ENCODE measurements around the gene PLET1. TPM values are rescaled to one million over a fixed set of nuclear protein-coding genes. Genes with fewer than 3 reads are reported as not detected.

The PLET1 gene
- total and polyA plus RNA-seq, 2 donors (not counting 1 experiment from before 2014, with no cell fraction given) = not detected

DNA sequence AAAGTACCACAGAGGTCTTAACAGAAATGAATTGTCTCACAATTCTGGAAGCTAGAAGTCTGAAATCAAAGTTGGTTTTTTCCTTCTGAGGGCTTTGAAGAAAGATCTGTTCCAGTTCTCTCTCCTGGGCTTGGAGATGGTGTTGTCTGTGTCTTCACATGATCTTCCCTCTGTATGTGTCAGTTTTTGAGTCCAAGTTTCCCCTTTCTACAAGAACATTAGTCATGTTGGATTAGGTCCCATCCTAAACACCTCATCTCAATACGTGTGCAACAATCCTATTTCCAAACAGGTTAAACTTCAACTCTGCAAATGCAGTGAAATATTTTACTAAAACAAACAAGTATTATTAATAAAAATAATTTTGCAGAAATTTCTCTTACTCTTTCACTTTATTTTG is 37.5 kb downstream of the PLET1 start:
- H3K9ac ChIP-seq (ENCODE audit: insufficient read depth, low read length) = no peak overlapping the region
- H3K27me3 ChIP-seq (ENCODE audit: control insufficient read depth, insufficient read depth, low read length) = no peaks in the 10 kb centered on the region
- peaks cover 18% of the 10 kb centered on the region for H3K79me2 ChIP-seq (ENCODE audit: control insufficient read depth, insufficient read depth, low read length)
- TF ChIP-seq EZH2 (IDR thresholded peaks at IDR 0.05; ENCODE audit: low read length, missing control alignments) = no peak
- TF ChIP-seq, protein P1, sequence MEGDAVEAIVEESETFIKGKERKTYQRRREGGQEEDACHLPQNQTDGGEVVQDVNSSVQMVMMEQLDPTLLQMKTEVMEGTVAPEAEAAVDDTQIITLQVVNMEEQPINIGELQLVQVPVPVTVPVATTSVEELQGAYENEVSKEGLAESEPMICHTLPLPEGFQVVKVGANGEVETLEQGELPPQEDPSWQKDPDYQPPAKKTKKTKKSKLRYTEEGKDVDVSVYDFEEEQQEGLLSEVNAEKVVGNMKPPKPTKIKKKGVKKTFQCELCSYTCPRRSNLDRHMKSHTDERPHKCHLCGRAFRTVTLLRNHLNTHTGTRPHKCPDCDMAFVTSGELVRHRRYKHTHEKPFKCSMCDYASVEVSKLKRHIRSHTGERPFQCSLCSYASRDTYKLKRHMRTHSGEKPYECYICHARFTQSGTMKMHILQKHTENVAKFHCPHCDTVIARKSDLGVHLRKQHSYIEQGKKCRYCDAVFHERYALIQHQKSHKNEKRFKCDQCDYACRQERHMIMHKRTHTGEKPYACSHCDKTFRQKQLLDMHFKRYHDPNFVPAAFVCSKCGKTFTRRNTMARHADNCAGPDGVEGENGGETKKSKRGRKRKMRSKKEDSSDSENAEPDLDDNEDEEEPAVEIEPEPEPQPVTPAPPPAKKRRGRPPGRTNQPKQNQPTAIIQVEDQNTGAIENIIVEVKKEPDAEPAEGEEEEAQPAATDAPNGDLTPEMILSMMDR (conservative IDR thresholded peaks at IDR 0.05 in 1 of 2, IDR thresholded peaks at IDR 0.05 in 1 of 2; ENCODE audit: low read depth in 1 of 2, low read length in 2 of 2) = no peak
- no peak overlapping the region for H3K27ac ChIP-seq (ENCODE audit: insufficient read depth, low read length)
- H3K9me3 ChIP-seq (ENCODE audit: control insufficient read depth, insufficient read depth, low read depth, low read length) = no peaks in the 10 kb centered on the region
- H4K20me1 ChIP-seq (ENCODE audit: control insufficient read depth, extremely low read depth, insufficient read depth, low read length) = no peaks in the 10 kb centered on the region
- peaks cover 7% of the 10 kb centered on the region for H3K4me1 ChIP-seq (ENCODE audit: control insufficient read depth, extremely low read depth, insufficient read depth, low read length)
- no peak for DNase-seq (ENCODE audit: low read depth in 2 of 2)
- no peak overlapping the region for H3K4me3 ChIP-seq (replicated peaks in 1 of 4; ENCODE audit: control extremely low read depth in 1 of 4, insufficient read depth in 1 of 4, low read depth in 3 of 4, low read length in 4 of 4)
- no peak overlapping the region for H3K4me2 ChIP-seq (ENCODE audit: extremely low read depth, insufficient read depth, low read length)
- H2AFZ ChIP-seq (ENCODE audit: low read length) = no peak overlapping the region
- H3K36me3 ChIP-seq (ENCODE audit: control insufficient read depth, insufficient read depth, low read length) = no peaks in the 10 kb centered on the region

DNA sequence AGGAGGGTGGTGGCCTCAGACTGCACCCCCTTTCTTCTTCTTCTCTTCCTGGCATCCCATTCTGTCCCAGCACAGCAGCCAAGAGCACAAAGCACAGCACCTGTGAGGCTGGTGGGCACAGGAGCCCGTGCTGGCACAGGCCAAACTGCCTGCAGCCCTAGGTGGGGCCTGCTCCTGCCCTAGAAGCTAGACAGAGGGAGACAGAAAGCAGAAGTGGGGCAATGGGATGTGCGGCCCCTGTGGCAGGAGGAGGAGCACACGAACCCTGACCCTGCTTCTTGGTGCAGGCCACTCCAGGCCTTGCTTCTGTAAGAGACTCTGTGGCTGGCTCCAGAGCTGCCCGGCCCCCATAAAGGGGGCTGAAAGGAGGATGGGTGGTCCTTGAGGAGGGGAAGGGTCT is 38.4 kb downstream of the PLET1 start:
- peaks cover 10% of the 10 kb centered on the region for H3K79me2 ChIP-seq (ENCODE audit: control insufficient read depth, insufficient read depth, low read length)
- H3K36me3 ChIP-seq (ENCODE audit: control insufficient read depth, insufficient read depth, low read length) = no peaks in the 10 kb centered on the region
- peaks cover 2% of the 10 kb centered on the region for H3K4me1 ChIP-seq (ENCODE audit: control insufficient read depth, extremely low read depth, insufficient read depth, low read length)
- no peak for TF ChIP-seq EZH2 (IDR thresholded peaks at IDR 0.05; ENCODE audit: low read length, missing control alignments)
- TF ChIP-seq, protein P1 (conservative IDR thresholded peaks at IDR 0.05 in 1 of 2, IDR thresholded peaks at IDR 0.05 in 1 of 2; ENCODE audit: low read depth in 1 of 2, low read length in 2 of 2) = no peak
- H3K9me3 ChIP-seq (ENCODE audit: control insufficient read depth, insufficient read depth, low read depth, low read length) = no peaks in the 10 kb centered on the region
- no peak overlapping the region for H3K27ac ChIP-seq (ENCODE audit: insufficient read depth, low read length)
- H3K4me2 ChIP-seq (ENCODE audit: extremely low read depth, insufficient read depth, low read length) = no peak overlapping the region
- no peak overlapping the region for H2AFZ ChIP-seq (ENCODE audit: low read length)
- H4K20me1 ChIP-seq (ENCODE audit: control insufficient read depth, extremely low read depth, insufficient read depth, low read length) = no peaks in the 10 kb centered on the region
- no peaks in the 10 kb centered on the region for H3K27me3 ChIP-seq (ENCODE audit: control insufficient read depth, insufficient read depth, low read length)
- no peak for DNase-seq (ENCODE audit: low read depth in 2 of 2)
- H3K4me3 ChIP-seq (replicated peaks in 1 of 4; ENCODE audit: control extremely low read depth in 1 of 4, insufficient read depth in 1 of 4, low read depth in 3 of 4, low read length in 4 of 4) = no peak overlapping the region
- H3K9ac ChIP-seq (ENCODE audit: insufficient read depth, low read length) = no peak overlapping the region

DNA sequence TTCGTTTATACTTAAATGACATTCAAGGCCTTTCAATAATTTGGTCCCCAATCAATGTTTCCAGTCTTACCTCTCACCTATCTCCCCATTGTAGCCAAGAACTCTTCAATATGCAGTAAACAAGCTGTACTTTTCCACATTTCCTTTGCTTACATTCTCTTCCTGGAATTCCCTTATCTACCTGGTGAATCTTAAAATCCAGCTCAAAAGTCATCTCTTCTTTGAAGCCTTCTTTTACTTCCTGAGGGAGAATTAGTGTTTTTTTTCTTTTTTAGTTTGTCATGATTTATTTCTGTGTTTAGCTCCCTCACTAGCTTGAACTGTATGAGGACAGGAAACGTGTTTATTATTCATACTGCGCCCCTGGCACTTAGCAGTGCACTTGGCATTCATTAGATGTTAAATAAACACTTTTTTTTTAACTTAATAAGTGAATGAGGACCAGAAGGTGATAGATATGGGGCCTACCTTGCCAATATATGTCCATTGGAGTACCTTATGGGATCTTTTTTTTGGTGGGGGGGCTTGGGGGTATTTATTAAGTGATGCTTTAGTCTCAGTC is 39.3 kb downstream of the PLET1 start:
- Histone ChIP-seq H3K4me3 (replicated peaks in 1 of 4; ENCODE audit: control extremely low read depth in 1 of 4, insufficient read depth in 1 of 4, low read depth in 3 of 4, low read length in 4 of 4) (no peak overlapping the region), H3K4me1 (ENCODE audit: control insufficient read depth, extremely low read depth, insufficient read depth, low read length) (peaks cover 4% of the 10 kb centered on the region), H3K4me2 (ENCODE audit: extremely low read depth, insufficient read depth, low read length) (no peak overlapping the region), H3K79me2 (ENCODE audit: control insufficient read depth, insufficient read depth, low read length) (peaks cover 1% of the 10 kb centered on the region), H3K27me3 (ENCODE audit: control insufficient read depth, insufficient read depth, low read length) (no peaks in the 10 kb centered on the region), H3K27ac (ENCODE audit: insufficient read depth, low read length) (no peak overlapping the region), H4K20me1 (ENCODE audit: control insufficient read depth, extremely low read depth, insufficient read depth, low read length) (no peaks in the 10 kb centered on the region), H3K36me3 (ENCODE audit: control insufficient read depth, insufficient read depth, low read length) (no peaks in the 10 kb centered on the region), H3K9ac (ENCODE audit: insufficient read depth, low read length) (no peak overlapping the region), H3K9me3 (ENCODE audit: control insufficient read depth, insufficient read depth, low read depth, low read length) (no peaks in the 10 kb centered on the region), H2AFZ (ENCODE audit: low read length) (no peak overlapping the region)
- no peak for DNase-seq (ENCODE audit: low read depth in 2 of 2)
- TF ChIP-seq EZH2 (IDR thresholded peaks at IDR 0.05; ENCODE audit: low read length, missing control alignments) = no peak
- TF ChIP-seq, protein P1 (conservative IDR thresholded peaks at IDR 0.05 in 1 of 2, IDR thresholded peaks at IDR 0.05 in 1 of 2; ENCODE audit: low read depth in 1 of 2, low read length in 2 of 2) = no peak

Data from fibroblast of lung (primary cell).